ENCODE data around the gene LCP2.

LCP2 gene

DNA sequence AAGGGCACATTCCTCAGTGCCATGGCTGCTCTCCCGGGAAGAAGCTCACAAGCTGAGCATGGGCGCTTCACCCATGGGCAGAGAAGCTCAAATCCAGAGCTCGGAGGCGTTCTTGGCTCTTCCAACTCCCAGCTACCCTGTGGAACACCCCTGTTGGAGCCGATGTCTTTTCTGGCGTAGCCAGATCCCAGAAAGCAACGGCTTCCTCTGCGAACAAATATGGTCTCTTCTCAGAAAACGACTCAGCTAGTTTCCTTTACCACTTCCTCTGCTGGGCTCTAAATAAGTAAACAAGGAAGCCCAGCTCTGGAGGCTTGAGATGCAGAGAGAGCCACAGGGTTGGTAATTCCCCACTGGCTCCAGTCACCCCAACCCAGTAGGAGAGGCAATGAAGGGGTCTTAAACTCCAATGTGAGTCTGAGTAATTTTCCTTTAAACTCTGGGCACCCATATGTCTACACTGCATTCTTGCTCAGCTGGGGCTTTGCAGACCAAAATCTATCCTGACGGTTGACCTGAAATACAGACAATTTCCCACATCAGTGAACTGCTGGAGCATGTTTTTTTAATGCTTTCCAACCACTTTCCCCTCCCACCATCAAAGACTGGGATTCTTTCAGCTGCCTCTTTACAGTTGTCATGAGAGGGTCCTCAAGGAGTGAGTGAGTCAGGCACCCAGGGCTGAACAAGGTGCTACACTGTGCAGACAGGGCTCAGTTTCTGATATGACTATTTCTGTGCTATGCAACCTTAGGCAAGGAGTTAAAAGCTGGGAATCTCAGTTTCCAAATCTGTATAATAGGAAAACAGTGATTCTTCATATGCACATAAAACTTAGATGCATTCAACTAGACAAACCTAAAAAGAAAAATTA is at the start of gene LCP2:
LCP2 (minus strand) TSS at position 189 of the 874 bp plus-strand sequence; CDS start at position 23, 166 bp downstream.
- DNase-seq: peak; percentile 71

DNA sequence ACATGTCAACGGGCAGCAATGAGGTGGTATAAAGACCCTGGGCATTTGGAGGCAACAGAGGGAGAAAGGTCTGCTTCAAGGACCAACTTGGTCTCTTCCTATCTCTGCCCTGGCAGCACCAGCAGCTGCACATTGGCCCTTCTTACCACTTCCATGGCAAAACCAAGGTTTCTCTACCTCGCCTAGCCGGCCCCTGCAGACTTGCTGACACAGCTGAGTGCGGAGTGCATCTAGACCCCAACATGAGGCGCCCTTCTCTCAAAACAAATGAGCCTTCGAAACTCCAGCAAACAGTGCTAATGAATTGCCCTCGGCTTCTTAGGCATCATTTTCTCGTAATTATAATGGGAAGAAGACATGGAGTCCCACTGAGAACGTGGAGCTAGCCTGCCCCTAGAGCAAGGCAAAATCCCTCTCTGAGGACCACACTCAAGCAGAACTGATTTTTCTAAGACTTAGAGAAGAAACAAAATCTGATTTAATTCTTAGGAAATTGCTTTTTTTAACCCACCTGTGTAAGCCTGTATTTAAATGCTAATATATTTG is 49.5 kb upstream of the LCP2 start:
- no peak for DNase-seq

DNA sequence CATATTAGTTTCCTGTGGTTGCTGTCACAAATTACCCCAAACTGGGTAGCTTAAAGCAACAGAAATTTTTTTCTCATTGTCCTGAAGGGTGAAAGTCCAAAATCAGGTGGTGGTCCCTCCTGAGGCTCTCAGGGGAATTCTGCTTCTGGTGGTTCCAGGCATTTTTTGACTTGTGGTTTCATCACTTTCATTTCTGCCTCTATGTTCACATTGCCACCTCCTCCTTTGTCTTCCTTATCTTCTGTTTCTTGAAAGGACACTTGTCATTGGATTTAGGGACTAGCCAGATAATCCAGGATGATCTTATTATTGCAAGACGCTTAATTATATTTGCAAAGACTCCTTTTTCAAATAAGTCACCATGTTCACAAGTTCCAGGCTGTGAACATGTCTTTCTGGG is 48.4 kb upstream of the LCP2 start:
- no peak for DNase-seq

DNA sequence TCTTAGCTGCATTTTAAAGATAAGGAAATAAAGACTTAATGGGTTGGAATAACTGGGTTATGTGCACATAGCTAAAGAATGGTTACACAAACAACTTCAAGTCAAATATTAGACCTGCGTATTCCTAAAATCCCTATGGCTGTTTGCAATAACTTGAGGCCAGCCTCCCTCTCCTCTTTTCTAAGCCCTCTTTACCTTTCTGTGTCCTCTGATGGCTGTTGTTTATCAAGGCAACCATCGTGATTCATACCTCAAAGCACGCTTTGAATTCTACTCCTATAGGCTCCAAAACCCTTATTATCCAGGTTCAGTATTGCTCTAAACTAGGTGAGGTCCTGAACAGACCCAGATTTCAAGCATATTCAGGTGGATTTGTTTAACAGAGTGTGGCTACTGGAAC is 45.6 kb upstream of the LCP2 start:
- DNase-seq: no peak

DNA sequence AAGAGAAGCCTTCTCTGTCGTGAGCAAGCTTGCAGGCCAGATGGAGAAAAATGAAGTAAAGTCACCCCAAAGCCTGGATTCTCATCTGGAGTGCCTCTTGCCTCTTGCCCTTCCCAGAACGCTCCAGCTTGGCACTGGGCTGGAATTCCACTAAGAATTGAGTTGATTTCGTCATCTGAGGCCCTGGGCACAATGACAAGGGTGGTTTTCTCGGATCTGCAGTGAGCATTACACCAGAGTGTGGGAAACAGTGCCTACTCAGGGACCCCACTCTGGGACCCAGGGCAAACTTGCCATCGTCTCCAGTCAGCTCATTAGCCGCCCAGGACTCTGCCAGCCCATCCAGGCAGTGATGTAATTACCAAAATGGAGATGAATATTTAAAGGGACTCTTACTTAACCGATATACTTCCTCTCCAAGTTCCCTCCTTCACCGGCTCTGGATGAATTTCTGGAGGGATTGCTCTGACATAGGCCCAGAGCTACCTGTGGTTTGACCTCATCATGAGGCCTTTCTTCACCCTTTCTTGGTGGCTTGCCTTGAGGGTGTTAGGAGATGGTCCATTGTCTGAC is 44.7 kb upstream of the LCP2 start:
- no peak for DNase-seq

DNA sequence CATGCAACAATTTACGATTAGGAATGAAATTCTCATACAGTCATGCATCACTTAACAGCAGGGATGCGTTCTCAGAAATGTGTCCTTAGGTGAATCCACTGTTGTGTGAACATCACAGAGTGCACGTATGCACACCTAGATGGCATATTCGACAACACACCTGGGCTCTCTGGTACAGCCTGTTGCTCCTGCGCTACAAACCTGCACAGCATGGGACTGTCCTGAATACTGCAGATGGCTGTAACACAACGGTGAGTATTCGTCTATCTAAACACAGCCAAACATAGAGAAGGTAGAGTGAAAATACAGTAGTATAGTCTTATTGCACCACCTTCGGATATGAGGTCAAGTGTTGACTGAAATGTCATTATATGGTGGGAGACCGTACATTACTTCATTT is 44.0 kb upstream of the LCP2 start:
- no peak for DNase-seq

DNA sequence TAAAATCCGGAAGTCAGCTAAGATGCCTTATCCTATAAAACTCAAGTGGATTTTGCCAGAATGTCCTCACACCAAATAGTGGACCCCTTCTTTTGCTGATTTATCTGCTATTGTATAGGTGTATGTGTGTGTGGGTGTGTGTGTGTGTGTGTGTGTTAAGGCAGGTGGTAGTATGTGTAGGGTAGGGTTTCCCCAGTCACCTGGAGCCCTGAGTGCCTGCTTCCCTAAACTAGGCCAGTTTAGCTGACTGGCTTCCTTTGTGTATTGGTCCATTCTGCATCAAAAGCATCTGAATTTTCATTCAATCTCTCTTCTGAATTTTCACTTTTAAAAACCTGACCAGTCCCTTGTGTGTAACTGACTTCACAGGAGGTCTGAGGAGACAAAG is 42.2 kb upstream of the LCP2 start:
- DNase-seq: no peak

DNA sequence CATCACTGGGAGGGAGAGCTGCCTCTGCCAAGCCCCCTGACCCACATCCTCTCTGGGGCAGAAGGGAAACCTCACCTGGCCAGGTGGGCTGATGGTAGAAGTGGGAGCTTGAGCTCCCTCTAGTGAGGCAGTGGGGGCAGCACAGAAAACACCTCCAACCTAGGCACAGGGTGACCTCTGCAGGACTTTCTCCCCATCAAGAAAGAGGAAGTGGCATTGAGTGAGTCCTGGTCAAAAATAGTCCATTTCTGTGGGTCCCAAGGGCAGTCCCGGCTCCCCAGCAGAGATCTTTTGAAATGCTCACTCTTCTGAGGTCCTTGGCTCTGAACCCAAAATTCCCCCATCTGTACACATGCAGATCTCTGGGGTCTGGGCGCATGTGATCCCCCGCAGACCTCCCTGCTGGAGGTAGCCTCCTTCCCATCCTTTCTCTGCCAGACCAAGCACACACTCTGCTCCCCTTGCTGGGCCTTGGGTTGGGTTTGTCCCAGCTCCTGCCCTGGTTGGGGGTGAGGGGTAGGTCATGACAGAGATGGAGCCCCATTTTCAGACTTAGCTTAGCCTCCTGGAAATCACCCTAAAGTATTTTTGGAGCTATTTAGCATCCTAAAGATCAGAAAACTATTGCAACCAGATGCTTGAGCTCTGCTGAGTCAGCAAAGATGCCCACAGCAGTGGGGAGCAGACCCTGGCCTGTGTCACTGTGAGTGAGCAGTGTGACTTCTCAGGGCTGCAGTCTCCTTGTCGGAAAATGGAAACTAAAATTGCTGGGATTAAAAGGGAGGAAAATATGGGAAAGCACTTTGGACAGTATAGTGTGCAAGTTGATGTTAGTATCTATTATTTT is 41.6 kb upstream of the LCP2 start:
- DNase-seq: peak; percentile 80

DNA sequence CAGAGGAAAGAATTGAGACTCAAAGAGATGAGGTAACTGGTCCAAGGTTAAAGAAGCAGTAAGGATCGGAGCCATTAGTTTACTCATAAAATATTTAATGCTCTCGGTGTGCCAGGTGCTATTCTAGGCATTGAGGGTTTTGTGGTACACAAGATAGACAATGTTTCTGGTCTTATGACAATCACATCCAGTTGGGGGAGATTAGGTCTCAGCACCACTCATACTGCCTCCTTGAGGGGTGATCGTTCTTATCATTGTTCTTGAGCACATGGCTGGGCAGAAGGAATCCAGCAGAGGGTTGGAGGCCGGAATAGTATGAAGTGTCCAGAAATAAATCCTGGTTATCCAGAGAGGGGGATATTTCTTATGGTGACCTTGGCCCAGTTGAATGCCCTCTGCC is 40.7 kb upstream of the LCP2 start:
- no peak for DNase-seq

DNA sequence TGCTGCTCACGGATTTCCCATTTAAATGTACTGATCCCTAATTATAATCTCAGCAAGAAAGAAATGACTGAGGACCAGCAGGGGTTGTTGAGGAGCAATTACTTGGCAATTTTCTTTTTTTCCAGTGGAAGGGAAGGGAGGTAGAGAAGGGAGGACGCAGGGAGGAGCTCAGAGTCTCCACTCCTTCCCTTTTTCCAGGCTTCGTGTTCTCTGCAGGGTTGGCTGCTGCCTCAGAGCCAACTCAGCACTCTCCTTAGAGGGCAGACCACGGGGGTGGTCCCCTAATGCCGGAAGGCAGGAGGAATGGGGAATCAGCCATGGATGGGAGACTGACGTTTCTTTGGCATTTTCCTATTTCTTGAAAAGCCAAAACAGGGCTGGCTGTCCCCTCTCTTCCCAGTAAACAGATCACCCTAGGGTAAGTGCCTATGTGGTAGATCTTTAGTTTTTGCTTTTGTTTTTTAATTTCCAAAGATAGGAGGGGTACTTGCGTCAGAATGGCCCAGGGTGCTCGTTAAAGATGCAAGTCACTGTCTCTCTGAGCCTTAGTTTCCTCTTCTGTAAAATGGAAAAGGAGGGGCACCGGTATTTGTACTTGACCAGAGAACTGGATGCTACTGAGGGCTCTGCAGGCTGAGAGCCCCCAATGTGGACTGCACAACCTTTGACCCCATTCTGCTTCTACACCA is 39.6 kb upstream of the LCP2 start:
- no peak for DNase-seq

DNA sequence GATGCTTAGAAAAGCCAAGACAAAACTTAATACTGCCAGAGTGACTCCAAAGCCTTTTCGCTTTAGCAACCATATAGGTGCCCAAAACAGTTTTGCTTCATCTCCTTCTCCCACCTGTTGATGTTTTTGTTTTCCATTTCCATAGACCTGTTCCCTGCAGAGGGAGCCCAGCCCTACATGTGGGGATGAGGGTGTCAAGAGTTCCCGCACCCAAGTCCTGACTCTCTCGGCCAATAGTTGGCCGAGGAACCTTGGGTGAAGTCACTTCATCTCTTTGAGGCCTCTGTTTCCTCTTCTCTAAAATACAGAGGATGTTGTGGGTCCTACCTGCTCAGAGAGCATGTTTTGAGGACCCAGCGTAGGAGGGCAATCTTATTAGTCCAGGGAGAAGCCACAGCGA is 38.5 kb upstream of the LCP2 start:
- no peak for DNase-seq

DNA sequence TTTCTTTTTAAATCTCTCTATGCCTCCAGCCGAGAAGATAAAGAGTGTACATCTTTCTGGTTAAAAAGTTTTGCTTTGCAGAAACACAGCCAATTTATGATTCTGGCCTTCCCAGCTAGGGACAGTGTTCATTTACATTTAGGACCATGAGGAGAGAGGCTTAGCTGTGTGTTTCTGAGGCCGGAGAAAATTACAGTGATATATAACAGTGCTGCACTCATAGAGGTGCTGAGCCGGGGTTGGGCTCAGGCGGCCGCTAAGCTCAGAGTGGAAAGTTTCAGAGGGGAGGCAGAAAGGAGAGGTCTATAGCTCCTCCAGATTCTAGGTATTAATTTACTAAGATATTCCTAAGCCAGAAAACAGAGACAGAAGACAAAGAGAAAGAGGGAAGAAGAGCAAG is 37.0 kb upstream of the LCP2 start:
- DNase-seq: no peak

DNA sequence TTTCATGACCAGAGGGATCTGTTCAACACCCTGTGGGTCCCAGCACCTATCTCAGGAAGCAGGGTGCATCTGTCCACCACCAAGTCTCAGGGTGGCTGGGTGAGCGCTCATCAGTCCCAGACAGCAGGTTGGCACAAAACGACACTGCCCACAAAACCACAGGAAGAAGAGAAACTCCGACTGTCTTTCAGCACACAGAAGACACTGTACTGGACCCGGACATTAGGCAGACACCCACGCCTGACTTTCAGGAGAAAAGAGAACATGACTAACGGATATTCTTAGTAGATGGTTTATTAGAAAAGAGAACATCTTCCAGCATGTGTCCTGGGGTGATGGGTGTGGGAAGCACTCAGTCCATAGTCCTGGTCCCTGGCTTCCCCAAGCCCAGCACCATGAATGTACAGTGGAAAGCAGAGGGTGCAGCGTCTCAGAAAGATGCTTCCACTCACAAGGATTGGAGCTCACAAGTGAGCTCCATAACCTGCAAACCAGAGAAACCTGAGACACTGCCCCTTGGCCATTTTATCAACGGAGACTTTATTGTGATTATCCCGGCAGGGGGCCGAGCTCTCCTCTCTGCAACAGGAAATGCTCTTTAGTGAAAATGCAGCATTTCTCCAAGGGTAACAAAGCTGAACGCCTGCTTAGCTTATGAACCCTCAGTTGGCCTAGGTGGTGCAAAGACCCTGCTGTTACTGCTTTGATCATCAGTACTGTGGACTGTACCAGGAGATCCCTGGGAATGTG is 35.8 kb upstream of the LCP2 start:
- DNase-seq: peak; percentile 82

DNA sequence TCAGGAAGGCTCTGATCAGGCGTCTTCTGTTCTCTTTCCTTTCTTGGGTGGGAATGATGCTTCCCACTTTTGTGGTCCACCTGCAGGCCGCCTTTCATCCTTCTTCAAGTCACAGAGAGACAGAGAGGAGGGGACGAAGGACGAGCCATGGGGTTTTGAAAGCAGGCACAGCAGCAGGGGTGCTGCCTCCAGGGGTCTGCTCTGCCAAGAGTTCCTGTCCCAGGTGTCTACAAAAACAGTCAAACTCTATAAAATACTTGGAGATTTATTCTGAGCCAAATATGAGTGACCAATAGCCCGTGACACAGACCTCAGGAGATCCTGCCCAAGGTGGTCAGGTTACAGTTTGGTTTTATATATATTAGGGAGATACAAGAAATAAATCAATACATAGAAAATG is 34.5 kb upstream of the LCP2 start:
- no peak for DNase-seq

DNA sequence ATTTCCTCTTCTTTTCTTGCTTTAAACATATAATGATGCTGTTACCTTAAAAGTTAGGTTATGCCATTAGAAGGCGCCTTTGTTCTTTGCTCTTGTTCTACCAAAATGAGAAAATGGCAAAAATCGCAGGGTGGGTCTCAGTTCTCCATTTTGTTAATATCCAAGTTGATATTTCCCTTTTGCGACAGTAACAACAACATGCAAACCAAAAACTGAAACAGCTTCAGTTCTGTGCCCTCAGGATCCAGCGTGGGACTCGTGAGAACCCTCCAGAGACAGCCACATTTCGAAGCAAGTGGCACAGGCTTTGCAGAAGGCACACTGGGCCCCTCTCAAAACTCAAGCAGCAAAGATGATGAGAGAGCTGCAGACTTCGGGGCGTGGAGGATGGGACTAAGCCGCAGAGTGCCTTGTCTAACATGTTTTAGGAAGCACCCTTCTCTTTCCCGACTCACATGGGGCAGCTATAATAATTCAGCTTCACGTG is 33.0 kb upstream of the LCP2 start:
- no peak for DNase-seq

DNA sequence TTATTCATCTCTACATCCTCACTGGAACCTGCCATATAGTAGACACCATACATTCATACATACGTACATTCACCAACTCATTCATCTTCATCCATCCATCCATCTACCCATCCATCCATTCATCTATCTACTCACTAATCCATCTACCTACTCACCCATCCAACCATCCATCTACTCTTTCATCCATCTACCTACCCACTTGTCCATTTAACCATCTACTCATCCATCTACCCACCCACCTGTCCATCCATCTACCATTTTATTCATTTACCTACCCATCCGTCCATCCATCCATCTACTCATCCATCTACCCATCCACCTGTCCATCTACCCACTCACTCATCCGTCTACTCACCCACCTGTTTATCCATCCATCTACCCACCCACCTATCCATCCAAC is 31.9 kb upstream of the LCP2 start:
- DNase-seq: no peak

DNA sequence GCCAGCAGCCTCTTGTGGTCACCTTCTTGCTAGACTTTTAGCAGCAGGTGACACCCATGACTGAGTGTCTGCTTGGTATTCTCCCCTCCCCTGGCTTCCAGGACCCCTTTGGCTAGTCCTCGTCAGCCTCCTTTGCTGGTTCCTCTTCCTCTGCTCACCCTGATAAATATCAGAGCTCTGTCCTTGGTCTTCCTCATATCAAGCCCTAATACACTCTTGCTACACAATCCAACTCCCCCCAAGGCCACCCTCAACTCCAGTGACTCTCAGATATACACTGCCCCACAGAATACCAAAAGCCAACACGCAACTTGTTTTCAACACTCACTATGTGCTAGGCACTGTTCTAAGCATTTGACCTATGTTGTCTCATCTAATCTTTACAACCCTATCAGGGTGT is 30.3 kb upstream of the LCP2 start:
- no peak for DNase-seq

DNA sequence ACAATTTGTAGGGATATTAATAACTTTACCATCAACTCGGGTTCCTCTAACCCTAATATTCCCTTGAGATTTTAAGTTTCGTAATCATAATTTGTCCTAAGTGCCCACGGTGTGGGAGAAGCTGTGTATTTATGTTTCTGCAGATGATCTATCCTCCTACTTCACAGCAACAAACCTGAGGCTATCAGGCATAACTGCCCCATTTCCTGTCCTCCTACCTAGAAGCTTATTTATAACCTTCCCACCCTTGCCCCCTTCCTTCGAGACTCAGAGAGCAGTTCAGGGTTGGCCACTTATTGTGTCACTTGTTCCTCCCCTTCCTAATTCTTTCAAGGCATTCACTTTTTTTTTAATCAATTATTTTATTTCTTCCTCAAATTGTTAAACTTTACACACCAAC is 29.6 kb upstream of the LCP2 start:
- DNase-seq: no peak

DNA sequence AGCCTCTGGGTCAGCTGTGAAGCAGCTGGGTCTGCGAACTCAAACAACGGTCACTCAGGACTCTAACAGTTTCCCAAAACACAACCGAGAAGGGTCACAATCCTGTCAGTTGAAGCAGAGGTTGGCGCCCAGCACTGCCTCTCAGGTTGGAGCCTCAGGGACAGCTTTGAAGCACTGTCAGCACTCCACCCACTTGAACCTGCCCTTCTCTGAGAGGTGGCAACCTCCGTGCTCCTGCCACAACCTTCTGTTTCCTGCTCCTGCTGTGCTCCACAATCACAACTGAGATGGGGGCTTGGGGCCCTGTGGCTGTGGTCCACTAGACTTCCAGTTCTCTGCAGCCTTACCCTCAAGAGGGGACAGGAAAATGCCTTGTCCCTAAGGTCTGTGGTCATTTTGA is 21.7 kb upstream of the LCP2 start:
- no peak for DNase-seq

DNA sequence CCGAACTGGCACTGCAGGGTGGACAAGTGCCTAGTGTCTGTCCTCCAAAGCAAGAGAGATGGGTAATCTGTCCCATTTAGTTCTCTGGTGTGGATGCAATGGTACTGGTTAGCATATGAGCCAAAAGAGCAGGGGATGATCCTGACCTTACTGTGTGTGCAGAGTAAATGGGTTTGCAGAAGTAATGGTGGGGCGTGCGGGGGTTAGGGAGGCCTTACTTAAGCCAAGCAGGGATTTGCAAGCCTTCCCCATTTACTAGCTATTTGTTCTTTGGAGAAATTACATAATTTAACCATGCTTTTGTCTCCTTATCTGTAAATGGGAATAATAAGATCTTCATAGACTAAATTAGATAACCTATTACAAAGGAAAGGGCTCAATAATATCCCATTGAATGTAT is 19.9 kb upstream of the LCP2 start:
- no peak for DNase-seq

DNA sequence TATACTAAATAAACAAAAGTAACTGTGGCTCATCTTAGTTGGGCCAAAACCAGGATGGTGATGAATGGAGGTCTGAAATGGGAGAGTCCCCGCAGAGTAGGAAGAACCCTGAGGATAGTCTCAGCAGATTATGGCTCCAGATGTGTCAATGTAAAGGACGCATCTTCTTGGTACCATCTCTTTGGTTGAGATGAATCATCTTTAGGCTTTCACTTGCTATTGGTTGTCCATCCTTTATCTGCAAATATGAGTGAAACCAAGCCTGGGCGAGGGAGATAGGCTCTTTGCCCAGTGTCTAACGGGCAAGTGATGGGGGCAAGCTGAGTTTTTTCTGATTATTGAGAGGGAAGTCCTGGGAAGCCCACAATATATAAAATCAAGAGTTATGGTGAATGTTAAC is 19.4 kb upstream of the LCP2 start:
- DNase-seq: no peak

DNA sequence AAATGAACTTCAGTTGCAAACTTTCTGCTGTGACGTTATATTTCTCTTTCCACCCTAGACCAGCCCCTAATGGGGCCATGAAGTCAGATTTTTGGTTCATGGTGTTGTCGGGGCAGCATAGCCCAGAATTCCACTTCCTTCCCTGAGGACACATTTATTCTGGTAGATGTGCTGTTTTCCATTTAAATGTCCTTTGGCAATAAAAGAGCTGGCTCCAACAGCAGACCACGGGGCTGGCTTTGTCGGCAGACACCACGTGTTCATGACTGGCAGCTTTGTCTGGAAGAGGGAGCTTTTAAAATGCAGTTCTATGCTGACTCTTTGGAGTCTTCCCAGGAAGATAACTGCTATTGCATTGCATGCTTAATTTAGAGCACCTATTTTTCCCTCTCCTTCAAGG is 17.6 kb upstream of the LCP2 start:
- no peak for DNase-seq
